Measurements from ENCODE around the gene TTI1.
A peak's percentile ranks its signal among the peaks of the same experiment; 100 is the strongest.

The TTI1 gene

DNA sequence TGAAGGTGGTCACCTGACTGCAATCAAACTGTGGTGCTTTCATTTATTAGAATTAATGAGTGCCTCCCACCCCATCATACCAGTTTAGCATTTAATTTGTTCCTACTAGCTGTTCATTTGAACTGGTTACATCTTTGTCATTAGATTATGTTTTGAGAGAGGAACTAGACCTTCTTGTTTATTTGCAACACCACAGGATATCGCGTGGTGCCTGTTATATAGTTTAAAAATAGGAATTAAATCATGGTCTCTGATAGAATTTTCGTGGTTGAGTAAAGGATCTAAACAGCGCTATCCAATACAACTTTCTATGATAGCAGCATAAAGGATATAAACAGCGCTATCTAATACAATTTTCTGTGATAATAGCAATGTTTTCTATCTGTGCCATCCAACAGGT, 3.1 kb upstream of the TTI1 start:
- no peak for ATAC-seq
- TF ChIP-seq OSR1 (CRISPR knock-in tag; IDR thresholded peaks at IDR 0.05) (no peak), ZC3H10 (CRISPR knock-in tag; IDR thresholded peaks at IDR 0.05) (no peak), ISL1 (CRISPR knock-in tag; IDR thresholded peaks at IDR 0.05) (no peak), ZNF70 (CRISPR knock-in tag; IDR thresholded peaks at IDR 0.05) (no peak), SNAI2 (CRISPR knock-in tag; IDR thresholded peaks at IDR 0.05) (no peak), ZNF565 (CRISPR knock-in tag; conservative IDR thresholded peaks at IDR 0.05; ENCODE audit: low read depth) (no peak), ARNTL (CRISPR knock-in tag; IDR thresholded peaks at IDR 0.05; ENCODE audit: borderline replicate concordance, low read depth) (no peak)
- TF ChIP-seq, protein P1, sequence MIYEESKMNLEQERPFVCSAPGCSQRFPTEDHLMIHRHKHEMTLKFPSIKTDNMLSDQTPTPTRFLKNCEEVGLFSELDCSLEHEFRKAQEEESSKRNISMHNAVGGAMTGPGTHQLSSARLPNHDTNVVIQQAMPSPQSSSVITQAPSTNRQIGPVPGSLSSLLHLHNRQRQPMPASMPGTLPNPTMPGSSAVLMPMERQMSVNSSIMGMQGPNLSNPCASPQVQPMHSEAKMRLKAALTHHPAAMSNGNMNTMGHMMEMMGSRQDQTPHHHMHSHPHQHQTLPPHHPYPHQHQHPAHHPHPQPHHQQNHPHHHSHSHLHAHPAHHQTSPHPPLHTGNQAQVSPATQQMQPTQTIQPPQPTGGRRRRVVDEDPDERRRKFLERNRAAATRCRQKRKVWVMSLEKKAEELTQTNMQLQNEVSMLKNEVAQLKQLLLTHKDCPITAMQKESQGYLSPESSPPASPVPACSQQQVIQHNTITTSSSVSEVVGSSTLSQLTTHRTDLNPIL (CRISPR knock-in tag; IDR thresholded peaks at IDR 0.05; ENCODE audit: low read depth), result no peak

DNA sequence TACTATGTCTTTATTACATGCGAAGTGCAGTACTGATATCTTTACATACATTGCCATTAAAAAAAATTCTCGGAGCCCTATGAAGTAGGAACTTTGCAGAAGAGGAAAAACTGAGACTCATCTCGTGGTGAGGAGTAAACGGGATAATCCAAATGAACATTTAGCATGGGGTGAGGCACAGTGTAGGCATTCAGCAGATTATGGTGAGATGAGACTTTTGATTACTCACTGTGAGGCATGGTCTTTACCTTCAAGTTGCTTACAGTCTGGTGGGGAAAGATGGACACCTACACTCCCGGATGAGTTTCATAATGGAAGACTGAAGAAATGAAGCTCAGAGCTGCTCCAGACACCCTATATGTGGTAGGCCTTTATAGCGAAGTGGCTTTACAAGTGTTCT, 1.7 kb upstream of the TTI1 start:
- no peak for ATAC-seq
- TF ChIP-seq ARNTL (CRISPR knock-in tag; IDR thresholded peaks at IDR 0.05; ENCODE audit: borderline replicate concordance, low read depth) (no peak), TOX (CRISPR knock-in tag; IDR thresholded peaks at IDR 0.05; ENCODE audit: borderline replicate concordance) (no peak), ZFP30 (CRISPR knock-in tag; IDR thresholded peaks at IDR 0.05) (no peak), ZNF565 (CRISPR knock-in tag; conservative IDR thresholded peaks at IDR 0.05; ENCODE audit: low read depth) (no peak), ZNF70 (CRISPR knock-in tag; IDR thresholded peaks at IDR 0.05) (no peak), CSDC2 (CRISPR knock-in tag; IDR thresholded peaks at IDR 0.05) (no peak), ESRRG (CRISPR knock-in tag; IDR thresholded peaks at IDR 0.05) (no peak), PPARA (CRISPR knock-in tag; IDR thresholded peaks at IDR 0.05; ENCODE audit: borderline replicate concordance) (no peak), GLIS3 (CRISPR knock-in tag; IDR thresholded peaks at IDR 0.05) (no peak), ZFP3 (CRISPR knock-in tag; IDR thresholded peaks at IDR 0.05) (no peak)
- TF ChIP-seq, protein P2, sequence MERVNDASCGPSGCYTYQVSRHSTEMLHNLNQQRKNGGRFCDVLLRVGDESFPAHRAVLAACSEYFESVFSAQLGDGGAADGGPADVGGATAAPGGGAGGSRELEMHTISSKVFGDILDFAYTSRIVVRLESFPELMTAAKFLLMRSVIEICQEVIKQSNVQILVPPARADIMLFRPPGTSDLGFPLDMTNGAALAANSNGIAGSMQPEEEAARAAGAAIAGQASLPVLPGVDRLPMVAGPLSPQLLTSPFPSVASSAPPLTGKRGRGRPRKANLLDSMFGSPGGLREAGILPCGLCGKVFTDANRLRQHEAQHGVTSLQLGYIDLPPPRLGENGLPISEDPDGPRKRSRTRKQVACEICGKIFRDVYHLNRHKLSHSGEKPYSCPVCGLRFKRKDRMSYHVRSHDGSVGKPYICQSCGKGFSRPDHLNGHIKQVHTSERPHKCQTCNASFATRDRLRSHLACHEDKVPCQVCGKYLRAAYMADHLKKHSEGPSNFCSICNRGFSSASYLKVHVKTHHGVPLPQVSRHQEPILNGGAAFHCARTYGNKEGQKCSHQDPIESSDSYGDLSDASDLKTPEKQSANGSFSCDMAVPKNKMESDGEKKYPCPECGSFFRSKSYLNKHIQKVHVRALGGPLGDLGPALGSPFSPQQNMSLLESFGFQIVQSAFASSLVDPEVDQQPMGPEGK (CRISPR knock-in tag; IDR thresholded peaks at IDR 0.05; ENCODE audit: borderline replicate concordance), result no peak
- TF ChIP-seq, protein P3, sequence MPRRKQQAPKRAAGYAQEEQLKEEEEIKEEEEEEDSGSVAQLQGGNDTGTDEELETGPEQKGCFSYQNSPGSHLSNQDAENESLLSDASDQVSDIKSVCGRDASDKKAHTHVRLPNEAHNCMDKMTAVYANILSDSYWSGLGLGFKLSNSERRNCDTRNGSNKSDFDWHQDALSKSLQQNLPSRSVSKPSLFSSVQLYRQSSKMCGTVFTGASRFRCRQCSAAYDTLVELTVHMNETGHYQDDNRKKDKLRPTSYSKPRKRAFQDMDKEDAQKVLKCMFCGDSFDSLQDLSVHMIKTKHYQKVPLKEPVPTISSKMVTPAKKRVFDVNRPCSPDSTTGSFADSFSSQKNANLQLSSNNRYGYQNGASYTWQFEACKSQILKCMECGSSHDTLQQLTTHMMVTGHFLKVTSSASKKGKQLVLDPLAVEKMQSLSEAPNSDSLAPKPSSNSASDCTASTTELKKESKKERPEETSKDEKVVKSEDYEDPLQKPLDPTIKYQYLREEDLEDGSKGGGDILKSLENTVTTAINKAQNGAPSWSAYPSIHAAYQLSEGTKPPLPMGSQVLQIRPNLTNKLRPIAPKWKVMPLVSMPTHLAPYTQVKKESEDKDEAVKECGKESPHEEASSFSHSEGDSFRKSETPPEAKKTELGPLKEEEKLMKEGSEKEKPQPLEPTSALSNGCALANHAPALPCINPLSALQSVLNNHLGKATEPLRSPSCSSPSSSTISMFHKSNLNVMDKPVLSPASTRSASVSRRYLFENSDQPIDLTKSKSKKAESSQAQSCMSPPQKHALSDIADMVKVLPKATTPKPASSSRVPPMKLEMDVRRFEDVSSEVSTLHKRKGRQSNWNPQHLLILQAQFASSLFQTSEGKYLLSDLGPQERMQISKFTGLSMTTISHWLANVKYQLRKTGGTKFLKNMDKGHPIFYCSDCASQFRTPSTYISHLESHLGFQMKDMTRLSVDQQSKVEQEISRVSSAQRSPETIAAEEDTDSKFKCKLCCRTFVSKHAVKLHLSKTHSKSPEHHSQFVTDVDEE (CRISPR knock-in tag; IDR thresholded peaks at IDR 0.05), result no peak
- TF ChIP-seq, protein P1 (CRISPR knock-in tag; IDR thresholded peaks at IDR 0.05; ENCODE audit: low read depth), result no peak

DNA sequence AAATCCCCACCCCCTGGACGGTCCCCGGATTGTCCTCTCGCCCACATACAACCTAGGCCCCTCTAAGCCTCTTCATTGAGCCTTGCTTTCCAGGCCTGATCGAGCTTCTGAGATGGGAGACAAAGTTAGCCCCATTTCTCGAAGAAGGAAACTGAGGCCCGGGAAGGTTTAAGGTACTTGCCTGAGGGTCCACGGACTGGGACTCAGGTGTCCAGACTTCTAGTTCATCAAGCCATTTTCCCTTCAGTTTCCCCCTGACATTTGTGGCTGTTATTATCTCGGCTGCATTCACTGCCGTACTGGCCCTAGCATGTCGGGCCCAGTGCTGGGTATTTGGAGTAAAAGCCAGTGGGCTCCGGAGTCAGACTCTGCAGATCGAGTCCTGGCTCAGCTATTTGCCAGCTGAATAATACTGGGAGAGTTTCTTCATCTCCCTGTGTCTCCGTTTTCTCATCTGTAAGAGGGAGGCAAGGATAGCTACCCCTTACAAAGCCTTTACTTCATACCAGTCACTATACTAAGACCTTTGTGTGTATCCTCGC, 923 bp upstream of the TTI1 start:
- TF ChIP-seq SNAI2 (CRISPR knock-in tag; IDR thresholded peaks at IDR 0.05) (no peak), TCF4 (CRISPR knock-in tag; IDR thresholded peaks at IDR 0.05; ENCODE audit: borderline replicate concordance) (no peak), ESRRG (CRISPR knock-in tag; IDR thresholded peaks at IDR 0.05) (no peak), PPARA (CRISPR knock-in tag; IDR thresholded peaks at IDR 0.05; ENCODE audit: borderline replicate concordance) (no peak), ZC3H10 (CRISPR knock-in tag; IDR thresholded peaks at IDR 0.05) (no peak), ISL1 (CRISPR knock-in tag; IDR thresholded peaks at IDR 0.05) (no peak), RARB (CRISPR knock-in tag; IDR thresholded peaks at IDR 0.05) (no peak)
- TF ChIP-seq, protein P4, sequence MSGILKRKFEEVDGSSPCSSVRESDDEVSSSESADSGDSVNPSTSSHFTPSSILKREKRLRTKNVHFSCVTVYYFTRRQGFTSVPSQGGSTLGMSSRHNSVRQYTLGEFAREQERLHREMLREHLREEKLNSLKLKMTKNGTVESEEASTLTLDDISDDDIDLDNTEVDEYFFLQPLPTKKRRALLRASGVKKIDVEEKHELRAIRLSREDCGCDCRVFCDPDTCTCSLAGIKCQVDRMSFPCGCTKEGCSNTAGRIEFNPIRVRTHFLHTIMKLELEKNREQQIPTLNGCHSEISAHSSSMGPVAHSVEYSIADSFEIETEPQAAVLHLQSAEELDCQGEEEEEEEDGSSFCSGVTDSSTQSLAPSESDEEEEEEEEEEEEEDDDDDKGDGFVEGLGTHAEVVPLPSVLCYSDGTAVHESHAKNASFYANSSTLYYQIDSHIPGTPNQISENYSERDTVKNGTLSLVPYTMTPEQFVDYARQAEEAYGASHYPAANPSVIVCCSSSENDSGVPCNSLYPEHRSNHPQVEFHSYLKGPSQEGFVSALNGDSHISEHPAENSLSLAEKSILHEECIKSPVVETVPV (CRISPR knock-in tag; IDR thresholded peaks at IDR 0.05), result no peak
- ATAC-seq, result peak; percentile 38
